GM18498 (cell line): ENCODE measurements around the gene MPP3.
"Not testable (repeated sequence)": the region's sequence is repeated elsewhere in the genome, so short reads cannot be mapped to it uniquely, and the experiment has no call there.

Experiments
- ATAC-seq: cut with Tn5 transposase; IDR thresholded peaks from one replicate; pipeline ENCODE4 v1.9.1; 2021; ENCODE audit warnings: mild to moderate bottlenecking, moderate library complexity; ENCODE audit not compliant: unreplicated experiment

MPP3 gene, protein sequence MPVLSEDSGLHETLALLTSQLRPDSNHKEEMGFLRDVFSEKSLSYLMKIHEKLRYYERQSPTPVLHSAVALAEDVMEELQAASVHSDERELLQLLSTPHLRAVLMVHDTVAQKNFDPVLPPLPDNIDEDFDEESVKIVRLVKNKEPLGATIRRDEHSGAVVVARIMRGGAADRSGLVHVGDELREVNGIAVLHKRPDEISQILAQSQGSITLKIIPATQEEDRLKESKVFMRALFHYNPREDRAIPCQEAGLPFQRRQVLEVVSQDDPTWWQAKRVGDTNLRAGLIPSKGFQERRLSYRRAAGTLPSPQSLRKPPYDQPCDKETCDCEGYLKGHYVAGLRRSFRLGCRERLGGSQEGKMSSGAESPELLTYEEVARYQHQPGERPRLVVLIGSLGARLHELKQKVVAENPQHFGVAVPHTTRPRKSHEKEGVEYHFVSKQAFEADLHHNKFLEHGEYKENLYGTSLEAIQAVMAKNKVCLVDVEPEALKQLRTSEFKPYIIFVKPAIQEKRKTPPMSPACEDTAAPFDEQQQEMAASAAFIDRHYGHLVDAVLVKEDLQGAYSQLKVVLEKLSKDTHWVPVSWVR

GRCh38 chr17:43832976-43833829 lies at the start of gene MPP3:
Gene MPP3 (minus strand): TSS chr17:43833146. CDS start chr17:43831906, 1,240 bp downstream.
- no peak for ATAC-seq

DNA sequence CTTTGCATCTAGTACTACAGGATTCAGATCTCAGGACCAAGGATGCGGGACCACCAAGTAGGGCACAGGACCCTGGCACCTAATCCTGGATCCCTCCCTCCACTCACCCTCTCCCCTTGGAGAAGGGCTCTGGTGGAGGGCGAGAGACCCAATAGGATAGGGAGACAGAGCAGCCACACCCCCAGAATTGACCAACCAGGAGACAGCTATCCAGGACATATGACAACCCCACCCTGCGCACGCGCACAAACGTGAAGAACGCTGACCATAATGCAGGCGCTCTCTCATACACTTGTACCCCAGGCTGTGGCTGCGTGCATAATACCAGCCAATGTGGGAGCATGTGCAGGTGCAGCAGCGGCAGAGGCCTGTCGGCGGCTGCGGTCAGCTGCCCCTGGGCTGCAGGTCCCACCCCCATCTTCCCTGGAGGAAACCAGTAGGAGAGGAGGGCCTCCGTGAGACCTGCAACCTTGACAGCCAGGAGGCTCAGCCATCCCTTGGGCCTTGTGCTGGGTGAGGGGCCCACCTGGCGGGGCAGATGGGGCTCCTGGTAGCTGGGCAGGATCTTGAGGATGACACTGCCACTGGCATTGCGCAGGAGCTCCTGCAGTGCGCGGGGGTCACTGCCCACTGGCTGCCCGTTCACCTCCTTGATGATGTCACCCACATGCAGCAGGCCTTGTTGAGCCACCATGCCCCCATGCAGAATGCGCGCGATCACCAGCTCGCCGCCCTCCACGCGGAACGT lies 49.0 kb upstream of the MPP3 start:
- ATAC-seq, result no peak

DNA sequence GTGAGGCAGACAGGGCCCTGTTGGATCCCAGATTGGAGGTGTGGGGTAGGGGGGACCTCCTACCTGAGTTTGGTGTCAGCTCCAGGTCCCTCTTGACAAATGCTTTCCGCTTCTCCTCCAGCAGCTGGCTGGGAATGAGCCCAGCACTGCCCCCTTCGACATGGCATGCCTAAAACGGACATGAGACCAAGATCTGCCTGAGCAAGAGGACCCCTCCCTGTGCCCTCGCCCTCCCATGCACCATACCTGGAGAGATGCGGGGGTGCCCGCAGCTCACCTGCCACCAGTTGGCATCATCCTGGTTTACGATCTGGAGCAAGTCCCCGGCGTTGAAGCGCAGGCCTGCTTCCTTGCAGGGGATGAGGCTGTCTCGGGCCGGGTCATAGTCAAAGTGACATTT lies 48.2 kb upstream of the MPP3 start:
- no peak for ATAC-seq

DNA sequence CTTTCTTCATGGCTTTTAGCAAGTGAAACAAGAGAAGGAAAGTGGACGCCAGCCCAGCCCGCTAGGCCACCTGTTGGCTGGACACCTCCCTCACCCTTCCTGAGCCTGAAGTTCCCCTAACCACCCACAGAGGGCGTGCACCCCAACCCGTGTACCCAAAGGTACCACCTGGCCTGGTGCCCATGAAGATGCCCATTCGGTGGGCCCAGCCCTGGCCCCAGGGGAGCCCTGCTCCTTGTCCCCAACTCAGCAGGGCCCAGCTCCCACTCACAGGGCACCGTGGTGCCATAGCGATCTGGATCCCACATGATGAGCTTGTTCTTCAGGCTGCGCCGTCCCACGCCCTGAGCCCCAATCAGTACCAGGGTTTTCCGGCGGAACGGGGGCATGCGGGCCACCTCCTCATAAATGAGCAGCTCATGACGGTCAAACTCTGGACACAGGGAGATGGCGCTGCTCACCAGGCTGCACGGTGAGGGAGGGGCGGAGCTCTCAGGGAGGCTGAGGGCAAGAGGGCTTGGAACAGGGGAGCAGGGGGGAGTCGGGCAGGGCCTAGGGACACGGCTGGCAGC lies 47.6 kb upstream of the MPP3 start:
- ATAC-seq, result no peak

GRCh38 chr17:43879723-43880419 lies 46.9 kb upstream of the MPP3 start:
- no peak for ATAC-seq

DNA sequence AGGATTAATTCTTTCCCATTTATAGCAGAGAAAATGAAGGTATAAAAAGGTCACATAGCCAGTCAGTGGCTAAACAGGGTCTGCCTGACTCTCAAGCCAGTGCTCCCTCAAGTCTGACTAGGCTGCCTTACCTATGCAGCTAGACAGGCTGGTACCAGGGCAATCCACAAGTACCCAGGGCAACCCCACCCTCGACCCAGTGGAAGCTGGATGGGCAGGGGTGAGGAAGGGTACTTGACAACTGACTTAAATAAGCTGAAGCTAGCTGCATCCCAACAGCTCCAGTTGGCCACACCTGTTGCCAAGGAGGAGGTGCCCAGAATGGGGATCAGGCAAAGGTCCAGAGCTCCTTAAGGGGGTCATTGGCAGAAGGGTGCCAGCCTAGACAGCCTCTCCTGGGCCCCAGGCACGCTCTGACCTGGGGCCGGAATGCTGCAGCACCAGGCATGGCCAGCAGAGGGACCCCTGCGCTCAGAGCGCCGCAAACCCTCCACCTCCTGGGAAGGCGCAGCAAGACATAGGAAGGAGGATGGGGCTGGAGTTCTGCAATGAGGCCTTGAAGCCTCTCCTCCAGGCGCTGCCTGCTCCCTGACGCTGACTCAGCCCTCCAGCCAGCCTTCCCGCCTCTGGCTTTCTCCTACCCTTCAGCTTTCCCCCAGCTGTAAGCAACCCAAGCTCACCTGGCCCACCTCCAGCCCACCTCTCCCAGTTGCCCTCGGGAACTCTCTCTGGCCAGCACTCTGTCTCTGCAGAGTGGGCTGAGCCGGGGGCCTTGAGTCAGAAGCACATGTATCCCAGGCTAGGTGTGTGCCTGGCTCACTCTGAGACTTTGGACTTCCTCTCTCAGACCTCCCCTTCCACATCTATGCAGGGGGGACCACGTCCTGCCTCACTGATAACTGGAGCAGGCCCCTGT lies 45.6 kb upstream of the MPP3 start:
- no peak for ATAC-seq

GRCh38 chr17:43877451-43878155 lies 44.7 kb upstream of the MPP3 start:
- no peak for ATAC-seq

DNA sequence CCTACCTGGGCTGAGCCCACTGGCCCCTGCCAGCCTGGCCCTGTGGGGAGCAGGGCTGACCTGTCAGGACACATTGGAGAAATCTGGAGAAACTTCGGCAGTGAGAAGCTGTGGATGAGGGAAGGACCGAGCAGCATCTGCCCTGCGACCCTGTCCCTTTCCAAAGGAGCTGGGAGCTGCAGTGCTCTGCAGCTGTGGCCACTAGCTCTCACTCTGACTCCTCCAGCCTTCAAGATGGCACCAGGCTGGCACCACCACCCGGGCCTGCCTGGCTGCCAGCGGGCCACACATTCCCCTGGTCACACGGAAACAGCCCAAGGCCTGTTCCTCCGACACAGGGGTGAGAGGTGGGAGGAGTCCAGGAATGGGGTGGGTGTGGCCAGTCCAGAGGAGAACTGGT lies 44.1 kb upstream of the MPP3 start:
- no peak for ATAC-seq

DNA sequence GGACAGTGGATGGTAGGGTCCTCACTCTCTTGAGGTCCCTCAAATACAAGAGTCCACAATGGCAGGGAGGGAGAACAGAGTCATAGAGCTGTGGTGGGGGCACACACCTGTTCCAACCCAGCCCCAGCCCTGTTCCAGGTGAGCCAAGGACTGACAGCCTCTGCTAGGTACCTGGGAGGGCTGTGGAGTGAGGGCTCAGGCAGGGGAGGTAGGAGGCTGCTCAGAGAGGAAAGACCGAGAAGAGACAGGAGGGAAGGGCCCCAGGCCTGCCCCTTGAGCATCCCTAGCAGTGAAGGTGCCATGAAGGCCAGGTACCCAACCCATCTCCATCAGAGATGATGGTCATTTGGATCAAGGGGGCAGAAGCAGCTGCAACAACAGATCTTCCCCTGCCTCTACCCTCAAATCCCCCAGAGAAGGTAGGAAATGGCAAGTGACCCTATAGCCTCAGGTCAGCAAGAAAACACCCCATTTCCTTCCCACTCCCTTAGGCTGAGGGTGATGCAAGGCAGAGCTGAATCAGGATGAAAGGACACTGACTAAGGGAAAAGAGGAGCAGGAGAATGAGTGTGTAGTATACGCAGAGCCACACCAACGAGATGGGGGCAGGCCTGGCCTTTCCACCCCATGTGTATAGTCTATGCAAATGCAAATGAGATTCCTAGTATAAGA lies 42.7 kb upstream of the MPP3 start:
- ATAC-seq, result no peak

DNA sequence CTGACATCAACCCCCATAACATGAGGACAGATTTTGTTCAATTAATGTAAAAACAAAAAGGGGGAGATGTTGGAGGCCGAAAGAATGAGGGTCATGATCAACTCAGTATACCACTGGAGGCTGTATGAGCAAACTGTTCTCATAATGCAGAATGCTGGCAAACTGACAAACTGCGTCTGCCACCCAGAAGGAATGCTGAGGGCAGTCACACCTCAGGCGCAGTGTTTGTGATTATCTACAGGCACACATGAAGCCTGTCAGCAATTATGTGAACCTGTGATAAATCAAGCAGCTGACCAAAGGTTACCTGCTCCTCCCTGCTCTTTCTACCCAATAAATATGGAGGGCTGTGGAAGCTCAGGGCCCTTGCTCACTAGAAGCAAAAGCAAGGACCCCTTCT lies 41.3 kb upstream of the MPP3 start:
- ATAC-seq, result no peak

DNA sequence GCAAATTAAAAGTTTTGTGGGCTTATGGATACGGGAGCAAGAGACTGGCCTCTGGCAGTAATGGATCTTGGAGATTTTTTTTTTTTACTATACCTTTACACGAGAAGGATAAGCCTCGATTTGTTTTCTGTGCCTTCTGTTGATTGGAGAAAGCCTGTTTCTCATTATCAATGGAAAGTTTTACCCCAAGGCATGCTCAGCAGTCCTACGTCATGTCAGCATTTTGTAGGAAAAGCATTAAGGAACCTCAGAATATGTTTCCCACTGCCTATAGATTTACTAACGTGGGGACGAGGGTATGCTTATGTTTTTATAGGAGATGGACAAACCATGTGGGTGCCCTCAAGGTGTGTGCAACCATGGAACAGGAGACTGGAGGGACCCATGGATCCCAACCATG lies 40.9 kb upstream of the MPP3 start:
- no peak for ATAC-seq

GRCh38 chr17:43873091-43873490 lies 40.1 kb upstream of the MPP3 start:
- ATAC-seq, result no peak

- ATAC-seq, result no peak
Measured at GRCh38 chr17:43871946-43872690, 39.2 kb upstream of the MPP3 start.

DNA sequence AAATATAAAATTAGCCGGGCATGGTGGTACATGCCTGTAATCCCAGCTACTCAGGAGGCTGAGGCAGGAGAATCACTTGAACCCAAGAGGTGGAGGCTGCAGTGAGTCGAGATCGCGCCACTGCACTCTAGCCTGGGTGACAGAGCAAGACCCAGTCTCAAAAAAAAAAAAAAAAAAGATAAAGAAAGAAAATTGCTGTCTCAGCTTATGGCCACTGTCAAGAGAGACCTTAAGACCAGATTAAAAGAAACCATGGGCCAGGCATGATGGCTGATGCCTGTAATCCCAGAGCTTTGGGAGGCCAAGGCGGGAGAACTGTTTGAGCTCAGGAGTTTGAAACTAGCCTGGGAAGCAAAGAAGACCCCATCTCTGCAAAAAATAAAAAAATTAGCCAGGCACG lies 36.1 kb upstream of the MPP3 start:
- not testable (repeated sequence) for ATAC-seq

GRCh38 chr17:43868226-43868994 lies 35.5 kb upstream of the MPP3 start:
- ATAC-seq, result no peak
